SU-DHL-6 (cell line): ENCODE results near the gene GRIK1.

Experiments used
- EZH2phosphoT487 ChIP-seq: fragments of 200-600 bp; sonication (generic), shearing (Covaris generic); conservative IDR thresholded peaks from 2 replicates; pipeline ENCODE4 v1.6.1; 2018; ENCODE audit warnings: mild to moderate bottlenecking, antibody characterized with exemption, low read length, moderate library complexity, mixed read lengths
- TF ChIP-seq, protein P1 (sequence below): fragments of 200-600 bp; sonication (generic); IDR thresholded peaks from one replicate; pipeline ENCODE4 v1.5.1; 2017; ENCODE audit warnings: antibody characterized with exemption, mild to moderate bottlenecking, low read length, moderate library complexity; ENCODE audit not compliant: insufficient read depth, poor library complexity, severe bottlenecking

GRCh38 chr21:29717659-29718058 lies 222.1 kb downstream of the GRIK1 start:
- TF ChIP-seq, protein P1, sequence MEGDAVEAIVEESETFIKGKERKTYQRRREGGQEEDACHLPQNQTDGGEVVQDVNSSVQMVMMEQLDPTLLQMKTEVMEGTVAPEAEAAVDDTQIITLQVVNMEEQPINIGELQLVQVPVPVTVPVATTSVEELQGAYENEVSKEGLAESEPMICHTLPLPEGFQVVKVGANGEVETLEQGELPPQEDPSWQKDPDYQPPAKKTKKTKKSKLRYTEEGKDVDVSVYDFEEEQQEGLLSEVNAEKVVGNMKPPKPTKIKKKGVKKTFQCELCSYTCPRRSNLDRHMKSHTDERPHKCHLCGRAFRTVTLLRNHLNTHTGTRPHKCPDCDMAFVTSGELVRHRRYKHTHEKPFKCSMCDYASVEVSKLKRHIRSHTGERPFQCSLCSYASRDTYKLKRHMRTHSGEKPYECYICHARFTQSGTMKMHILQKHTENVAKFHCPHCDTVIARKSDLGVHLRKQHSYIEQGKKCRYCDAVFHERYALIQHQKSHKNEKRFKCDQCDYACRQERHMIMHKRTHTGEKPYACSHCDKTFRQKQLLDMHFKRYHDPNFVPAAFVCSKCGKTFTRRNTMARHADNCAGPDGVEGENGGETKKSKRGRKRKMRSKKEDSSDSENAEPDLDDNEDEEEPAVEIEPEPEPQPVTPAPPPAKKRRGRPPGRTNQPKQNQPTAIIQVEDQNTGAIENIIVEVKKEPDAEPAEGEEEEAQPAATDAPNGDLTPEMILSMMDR = no peak
- no peak for TF ChIP-seq EZH2phosphoT487
